Stimulated activated CD8-positive, alpha-beta memory T cell treated with anti-CD3 and anti-CD28 coated beads, Interleukin-4, amount 100 ng/mL, for 48 hours (primary cell): Measurements from ENCODE around the gene PPP1R12B.
"Not testable (repeated sequence)": the region's sequence is repeated elsewhere in the genome, so short reads cannot be mapped to it uniquely, and the experiment has no call there.

Experiments used
- DNase-seq: peaks from one replicate; pipeline ENCODE4 v3.0.0-alpha.2; 2020

PPP1R12B gene

GRCh38 chr1:202493112-202493511 is 144.6 kb downstream of the PPP1R12B start:
- DNase-seq = not testable (repeated sequence)

DNA sequence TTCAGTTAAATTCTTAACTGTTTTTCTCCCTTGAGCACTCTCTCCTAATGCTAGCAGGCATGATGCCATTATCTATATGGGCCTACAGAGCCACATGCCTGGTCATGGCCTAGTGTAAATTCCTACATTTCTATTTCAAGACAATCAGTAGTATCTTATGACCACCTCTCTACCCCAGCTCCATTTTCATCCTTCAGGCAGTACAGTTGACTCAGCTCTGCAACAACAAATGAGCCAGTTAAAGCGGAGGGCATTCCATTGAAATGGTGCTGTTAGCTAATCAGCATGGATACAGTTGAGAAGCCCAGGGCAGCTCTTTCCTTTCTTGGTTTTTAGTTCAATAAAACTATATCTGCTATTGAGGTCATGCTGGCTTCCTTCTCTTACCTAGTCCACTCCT is 150.0 kb downstream of the PPP1R12B start:
- DNase-seq = no peak

- DNase-seq = not testable (repeated sequence)
These were observed 151.5 kb downstream of the PPP1R12B start for GRCh38 chr1:202499997-202500396.

DNA sequence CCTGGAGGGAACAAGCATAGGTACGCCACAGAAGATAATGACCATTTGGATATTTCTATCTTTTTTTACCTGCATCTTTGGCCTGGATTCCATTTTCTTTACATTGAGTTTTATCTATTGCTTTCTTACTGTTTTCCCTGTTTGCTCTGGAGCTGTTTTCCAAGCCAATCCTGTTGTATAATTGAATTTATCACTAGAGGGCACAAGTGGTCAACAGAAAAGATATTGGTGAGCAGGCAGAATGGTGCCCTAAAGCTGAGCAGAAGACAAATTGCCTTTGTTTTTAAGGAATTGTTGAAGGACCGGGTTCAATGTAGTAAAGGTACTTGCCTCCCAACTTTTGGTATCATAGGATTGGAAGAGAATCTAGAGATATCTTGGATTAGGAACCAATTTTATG is 152.8 kb downstream of the PPP1R12B start:
- DNase-seq = no peak

DNA sequence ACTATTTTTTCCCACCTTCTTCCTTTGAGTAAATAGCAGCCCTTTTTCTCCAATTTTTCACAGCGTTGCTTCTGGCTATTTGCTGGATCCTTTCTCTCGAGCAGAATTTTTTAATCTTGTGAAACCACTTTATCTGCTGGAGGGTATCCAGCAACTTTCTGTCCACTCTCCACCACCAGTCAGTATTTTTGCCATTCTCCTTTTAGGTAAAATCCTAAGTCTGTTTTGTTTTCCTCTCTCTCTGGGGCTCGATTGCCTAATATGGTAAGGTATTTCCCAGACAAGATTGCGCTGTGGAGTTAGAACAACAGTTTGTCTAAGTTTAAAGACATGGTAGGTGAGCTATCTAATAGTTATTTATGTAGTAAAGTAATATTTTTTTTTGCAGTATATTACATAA is 156.9 kb downstream of the PPP1R12B start:
- no peak for DNase-seq

DNA sequence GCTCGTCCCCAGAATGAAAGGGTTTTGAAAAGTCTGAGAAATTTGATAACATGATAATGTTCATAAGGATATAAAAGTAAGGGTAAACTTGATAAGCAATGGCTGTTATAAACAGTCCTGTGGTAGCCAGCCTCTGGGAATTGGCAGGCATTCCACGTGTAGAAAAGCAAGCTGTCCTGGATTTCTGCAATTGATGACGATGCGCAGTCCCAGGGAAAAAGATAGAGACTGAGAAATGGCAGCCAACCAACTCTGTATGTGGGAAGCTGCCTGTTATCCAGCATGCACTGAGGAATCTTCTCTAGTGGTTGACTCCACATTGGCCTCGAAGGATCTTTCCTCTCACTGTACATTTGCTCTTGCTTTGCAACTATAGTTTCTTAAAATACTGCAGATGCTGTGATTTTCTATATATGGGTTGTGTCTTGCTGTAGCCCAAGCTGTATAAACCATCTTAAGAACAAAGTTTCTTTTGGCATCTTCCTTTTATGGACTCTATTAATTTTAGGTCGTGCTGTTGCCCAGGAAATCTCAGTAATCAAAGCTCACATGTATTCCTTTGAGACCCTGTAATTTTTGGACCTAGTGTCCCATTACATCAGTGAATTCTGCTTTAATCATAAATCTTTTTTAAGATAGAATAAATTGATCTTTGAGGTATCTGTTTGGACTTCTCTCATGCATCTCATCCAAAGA is 157.5 kb downstream of the PPP1R12B start:
- DNase-seq = not testable (repeated sequence)

DNA sequence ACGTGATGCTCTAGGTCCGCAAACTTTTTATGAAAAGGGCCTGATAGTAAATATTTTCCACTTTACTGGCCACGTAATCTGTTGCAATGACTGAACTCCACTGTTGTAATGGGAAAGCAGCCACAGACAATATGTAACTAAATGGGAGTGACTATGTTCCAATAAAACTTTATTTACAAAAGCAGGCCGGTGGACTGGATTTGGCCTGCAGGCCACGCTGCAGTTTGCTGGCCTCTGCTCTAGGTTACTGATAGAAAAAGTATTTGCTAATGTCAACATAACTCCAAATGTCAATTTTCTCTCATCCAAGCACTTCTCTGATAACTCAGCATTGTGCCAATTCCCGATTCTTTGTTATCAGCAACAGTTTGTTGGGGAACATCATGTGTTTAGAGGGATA is 160.4 kb downstream of the PPP1R12B start:
- DNase-seq = not testable (repeated sequence)

GRCh38 chr1:202513875-202514274 is 165.4 kb downstream of the PPP1R12B start:
- DNase-seq = not testable (repeated sequence)

- DNase-seq = no peak
These were observed 168.0 kb downstream of the PPP1R12B start for GRCh38 chr1:202516434-202516877.

GRCh38 chr1:202517146-202517545 is 168.6 kb downstream of the PPP1R12B start:
- DNase-seq = not testable (repeated sequence)

- not testable (repeated sequence) for DNase-seq
These were observed 169.7 kb downstream of the PPP1R12B start for GRCh38 chr1:202518180-202518579.

DNA sequence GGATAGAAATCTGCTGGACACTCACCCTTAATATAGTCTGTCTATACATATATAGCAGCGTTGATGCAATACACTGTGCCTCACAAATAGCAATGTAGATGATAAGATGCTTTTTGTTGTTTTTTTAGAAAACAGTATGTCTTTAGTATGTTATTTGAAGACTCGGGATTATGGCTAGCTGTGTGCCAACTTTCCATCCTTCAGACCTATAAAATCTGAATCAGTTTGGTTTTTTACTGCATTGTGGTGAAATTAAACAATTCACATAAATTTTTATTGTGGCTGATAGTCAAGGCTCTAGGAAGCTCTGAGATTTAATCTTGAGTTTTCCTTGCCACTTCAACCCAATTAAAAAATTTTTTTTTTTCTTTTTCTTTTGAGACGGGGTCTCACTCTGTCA is 170.4 kb downstream of the PPP1R12B start:
- DNase-seq = not testable (repeated sequence)

DNA sequence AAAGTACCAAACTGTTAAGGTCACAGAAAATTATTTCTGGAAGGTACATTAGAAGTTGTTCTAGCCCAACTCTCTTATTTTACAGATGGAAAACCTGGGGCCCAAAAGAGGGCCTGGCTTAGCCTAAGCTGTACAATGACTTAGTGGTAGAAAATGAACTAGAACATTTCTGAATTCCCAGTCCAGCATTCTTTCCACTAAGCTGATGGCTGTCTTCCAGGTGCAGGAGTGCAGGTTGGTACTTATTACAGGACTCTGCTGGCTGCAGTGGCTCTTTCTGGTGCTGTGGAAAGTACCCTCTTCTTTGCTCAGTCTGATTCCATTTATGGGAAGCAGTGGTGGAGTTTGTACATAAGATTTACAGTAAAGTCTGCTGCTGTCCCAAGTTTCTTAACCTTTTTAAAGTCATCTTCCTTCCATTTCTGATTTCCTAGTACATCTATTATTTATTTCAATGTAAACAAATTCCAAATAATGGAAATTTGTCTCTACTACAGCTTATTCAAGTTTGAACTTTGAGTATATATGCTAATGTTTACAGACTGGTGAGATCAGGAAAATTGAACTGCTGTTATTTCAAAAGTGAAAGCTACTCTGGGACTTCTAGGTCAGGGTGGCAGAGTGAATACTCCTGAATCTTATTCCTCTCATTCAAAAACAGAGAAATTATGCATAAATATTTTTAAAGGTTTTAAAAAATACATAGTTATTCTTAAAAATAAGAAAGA is 171.8 kb downstream of the PPP1R12B start:
- not testable (repeated sequence) for DNase-seq

- DNase-seq = not testable (repeated sequence)
These were observed 172.3 kb downstream of the PPP1R12B start for GRCh38 chr1:202520857-202521216.

DNA sequence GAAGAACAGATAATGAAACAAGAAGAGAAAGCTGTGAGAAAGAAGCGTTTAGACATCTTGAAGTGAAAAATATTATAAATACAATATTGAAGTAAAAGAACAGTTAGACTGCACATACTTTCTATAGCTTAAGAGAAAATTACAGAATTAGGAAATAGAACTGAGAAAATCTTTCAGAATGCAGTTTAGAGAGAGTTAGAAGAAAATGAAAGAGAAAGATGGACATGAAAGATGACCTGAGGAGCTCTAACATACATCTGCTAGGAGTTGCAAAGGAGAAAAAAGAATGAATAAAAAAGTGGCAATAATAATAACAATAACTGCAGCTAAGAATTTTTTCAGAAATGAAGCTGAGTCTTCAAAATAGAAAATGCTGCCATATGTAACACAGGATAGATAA is 173.0 kb downstream of the PPP1R12B start:
- not testable (repeated sequence) for DNase-seq

GRCh38 chr1:202521886-202522285 is 173.4 kb downstream of the PPP1R12B start:
- no peak for DNase-seq

- not testable (repeated sequence) for DNase-seq
These were observed 177.6 kb downstream of the PPP1R12B start for GRCh38 chr1:202526056-202526455.

DNA sequence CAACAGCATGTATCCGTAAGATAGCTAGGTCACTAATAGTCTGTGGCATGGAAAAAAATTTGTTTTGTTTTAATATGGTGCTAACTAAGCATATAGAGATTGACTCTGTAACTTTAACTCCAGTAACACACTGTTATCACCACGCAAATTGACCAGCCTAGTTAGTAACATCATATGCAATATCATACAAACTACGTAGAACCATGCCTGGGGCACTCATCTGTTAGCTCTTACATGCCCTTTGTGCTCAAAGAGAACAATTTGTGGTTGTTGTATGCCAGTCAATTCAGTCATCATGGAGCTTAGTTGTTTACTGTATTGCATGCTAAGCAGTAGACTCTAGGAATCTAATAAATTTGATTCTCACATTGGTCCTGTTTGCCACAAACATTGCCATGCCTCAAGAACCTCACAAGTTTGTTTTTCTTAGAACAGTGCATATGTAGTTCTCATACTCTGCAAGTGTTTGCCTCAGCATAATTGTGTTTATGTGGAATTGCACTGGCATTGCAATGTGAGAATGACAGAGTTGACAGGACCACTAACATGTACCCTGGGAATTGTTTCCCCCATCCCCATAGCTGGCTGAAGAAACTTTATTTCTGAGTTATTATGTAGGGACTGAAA is 179.7 kb downstream of the PPP1R12B start:
- not testable (repeated sequence) for DNase-seq

DNA sequence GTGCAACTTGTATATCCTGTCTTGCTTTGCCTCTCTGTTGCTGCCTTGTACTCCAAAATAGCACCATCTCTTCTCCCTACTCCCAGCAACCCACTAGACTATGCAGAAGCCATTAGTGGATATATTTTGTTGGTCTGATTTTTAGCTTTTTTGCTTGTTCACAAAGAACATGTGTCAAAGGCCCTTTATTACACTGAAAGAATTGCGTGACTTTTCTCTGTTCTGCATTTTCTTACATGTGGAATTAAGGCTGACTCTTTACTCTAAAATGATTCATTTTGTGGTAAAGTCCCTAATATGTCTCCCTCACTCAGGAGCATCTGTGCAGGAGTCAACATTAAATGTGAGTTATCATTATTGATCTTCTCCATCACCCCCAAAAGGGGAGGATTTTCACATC is 182.2 kb downstream of the PPP1R12B start:
- DNase-seq = not testable (repeated sequence)

DNA sequence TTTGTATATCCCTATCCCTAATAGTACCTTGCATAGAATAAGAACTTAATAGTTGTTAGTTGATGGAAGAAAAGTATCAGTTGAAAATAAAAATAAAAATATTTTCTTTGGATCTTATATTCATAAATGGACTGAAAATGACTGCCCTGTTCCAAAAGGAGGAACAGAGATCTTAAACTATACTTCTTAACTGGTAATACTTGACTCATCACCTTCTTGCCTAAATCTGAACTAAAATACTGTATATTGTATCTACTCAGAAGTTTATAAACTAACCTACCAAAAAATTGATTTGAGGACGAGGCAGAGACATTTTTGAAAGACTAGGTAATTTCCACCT is 182.9 kb downstream of the PPP1R12B start:
- DNase-seq = no peak

DNA sequence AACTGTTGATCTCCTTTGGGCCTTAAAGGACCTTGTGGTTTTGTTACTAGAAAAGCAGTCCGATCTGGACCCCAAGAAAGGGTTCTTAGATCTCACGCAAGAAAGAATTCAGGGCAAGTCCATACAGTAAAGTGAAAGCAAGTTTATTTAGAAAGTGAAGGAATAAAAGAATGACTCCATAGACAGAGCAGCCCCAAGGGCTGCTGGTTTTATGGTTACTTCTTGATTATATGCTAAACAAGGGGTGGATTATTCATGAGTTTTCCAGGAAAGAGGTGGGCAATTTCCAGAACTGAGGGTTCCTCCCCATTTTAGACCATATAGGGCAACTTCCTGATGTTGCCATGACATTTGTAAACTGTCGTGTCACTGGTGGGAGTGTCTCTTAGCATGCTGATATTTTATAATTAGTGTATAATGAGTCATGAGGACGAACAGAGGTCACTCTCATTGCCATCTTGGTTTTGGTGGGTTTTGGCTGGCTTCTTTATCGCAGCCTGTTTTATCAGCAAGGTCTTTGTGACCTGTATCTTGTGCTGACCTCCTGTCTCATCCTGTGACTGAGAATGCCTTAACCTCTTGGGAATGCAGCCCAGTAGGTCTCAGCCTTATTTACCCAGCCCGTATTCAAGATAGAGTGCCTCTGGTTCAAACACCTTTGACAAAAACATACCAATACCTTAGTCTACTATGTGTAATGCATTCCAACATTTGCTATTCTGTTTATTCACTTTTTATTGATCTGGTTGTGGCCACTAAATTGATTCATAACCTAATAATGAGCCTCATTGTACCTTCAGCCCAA is 183.5 kb downstream of the PPP1R12B start:
- DNase-seq = not testable (repeated sequence)

GRCh38 chr1:202539166-202539574 is 190.7 kb downstream of the PPP1R12B start:
- not testable (repeated sequence) for DNase-seq

DNA sequence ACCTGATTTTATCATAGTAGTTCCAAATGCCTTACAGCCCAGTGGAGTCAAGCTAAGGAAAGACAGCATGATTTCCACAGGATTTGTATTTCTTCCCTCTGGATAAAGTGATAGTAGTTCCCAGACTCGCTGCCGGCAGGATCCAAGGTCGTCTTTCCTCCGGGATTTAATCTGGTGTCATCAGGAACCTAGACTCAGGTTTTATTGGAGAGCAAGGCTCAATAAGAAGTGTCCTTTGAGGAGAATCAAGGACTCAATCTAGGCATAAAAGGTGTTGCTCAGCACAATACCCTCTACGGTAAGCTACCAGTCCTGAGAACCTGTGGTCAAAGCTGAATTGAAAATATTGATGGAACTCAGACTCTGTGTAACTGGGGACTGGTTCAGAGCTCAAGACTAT is 191.1 kb downstream of the PPP1R12B start:
- DNase-seq = not testable (repeated sequence)
